Body of pancreas (tissue), 4 donors: ENCODE data around the gene CIDEC.

ENCODE experiments used
- CTCF ChIP-seq, 7 experiments: fragments of 450-650 bp in 4 of 7; fragments of 200-600 bp in 3 of 7; sonication (generic) in 3 of 7; IDR thresholded peaks; one replicate each; pipeline ENCODE4 v1.5.1; 2016 to 2019; ENCODE audit warnings: antibody characterized with exemption in 7 of 7
- POLR2A ChIP-seq, 3 donors: fragments of 450-650 bp; IDR thresholded peaks; one replicate each; pipeline ENCODE4 v1.6.1; 2016; ENCODE audit warnings: antibody characterized with exemption in 3 of 3, mild to moderate bottlenecking in 2 of 3

- TF ChIP-seq POLR2A (IDR thresholded peaks at IDR 0.05) = no peak
- no peak for TF ChIP-seq CTCF (IDR thresholded peaks at IDR 0.05)
These were observed 29.4 kb upstream of the CIDEC start for GRCh38 chr3:9909221-9910013.
